Epidermal melanocyte (primary cell): ENCODE results near the gene XPOT.

Experiments
- DNase-seq: peaks from one replicate; pipeline ENCODE4 v3.0.0; 2011; ENCODE audit warnings: low spot score; ENCODE audit not compliant: insufficient read length

Gene XPOT

DNA sequence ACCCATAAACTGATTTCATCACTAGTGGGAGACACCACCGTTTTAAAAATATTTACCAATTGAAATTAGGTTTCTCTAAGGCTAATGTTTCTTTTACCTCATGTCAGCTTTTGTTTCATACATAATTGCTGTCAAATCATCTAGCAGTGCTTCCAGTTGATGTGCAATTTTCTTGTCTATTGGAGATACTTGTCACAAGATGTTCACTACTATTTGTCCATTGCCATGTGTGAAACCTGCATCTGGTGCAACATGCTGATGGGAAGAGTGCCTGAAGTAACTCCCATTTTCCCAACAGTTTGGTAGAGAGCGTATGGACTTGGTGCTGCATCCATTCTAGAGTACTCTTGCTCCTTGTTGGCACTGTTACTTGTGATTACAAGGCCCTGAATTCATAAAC lies 9.7 kb downstream of the XPOT start:
- DNase-seq, result no peak

GRCh38 chr12:64418209-64418608 lies 14.0 kb downstream of the XPOT start:
- DNase-seq, result no peak

DNA sequence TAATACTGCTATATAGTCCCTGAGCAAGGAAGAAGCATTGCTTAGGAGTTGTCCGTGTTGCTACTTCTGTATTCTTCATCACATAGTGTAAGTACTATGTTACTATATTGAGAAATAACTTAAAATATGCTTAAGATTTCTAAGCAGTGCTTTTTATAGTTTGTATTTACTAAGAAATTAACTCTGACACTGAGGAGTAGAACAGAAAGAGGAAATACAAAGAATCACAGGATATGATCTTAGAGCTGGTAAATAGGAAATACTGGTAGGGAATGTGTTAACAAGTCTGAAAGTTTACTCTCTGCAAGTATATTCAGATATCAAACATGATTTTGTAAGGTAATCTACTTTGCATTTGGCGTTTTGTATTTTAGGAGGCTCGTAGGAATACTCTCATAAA lies 15.5 kb downstream of the XPOT start:
- no peak for DNase-seq

- DNase-seq, result no peak
Measured at GRCh38 chr12:64427988-64428387, 23.8 kb downstream of the XPOT start.

GRCh38 chr12:64428956-64429355 lies 24.8 kb downstream of the XPOT start:
- no peak for DNase-seq

GRCh38 chr12:64430886-64431285 lies 26.7 kb downstream of the XPOT start:
- no peak for DNase-seq

DNA sequence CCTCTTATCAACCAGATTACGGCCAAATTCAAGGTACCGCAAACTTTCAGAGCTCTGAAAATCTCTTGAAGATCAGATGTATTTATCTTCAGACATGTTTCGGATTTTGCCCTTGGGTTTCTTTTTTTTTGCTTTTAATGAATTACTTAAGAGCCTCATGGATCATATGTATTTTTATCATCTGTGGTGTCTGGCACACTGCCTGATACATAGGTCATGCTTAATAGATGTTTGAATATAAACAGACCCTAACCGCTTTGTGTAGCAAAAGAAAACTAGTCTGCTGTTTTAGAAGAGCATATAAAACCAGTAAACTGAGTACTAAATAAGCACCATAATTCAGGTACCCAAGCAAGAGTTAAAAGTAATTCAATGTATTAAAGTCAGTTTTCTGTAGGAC lies 27.6 kb downstream of the XPOT start:
- no peak for DNase-seq

DNA sequence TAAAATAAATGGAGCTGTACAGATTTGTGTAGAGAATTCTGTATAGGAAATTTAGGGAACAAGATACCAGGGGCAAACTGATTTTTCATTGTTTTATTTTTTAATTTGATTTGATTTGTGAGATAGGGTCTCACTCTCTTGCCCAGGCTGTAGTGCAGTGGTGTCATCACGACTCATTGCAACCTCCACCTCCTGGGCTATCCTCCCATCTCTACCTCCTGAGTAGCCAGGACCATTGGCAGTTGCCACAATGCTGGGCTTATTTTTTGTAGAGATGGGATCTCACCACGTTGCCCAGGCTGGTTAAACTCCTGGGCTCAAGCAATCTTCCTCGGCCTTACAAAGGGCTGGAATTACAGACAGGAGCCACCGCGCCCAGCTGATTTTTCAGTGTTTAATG lies 29.7 kb downstream of the XPOT start:
- DNase-seq, result no peak

GRCh38 chr12:64440100-64440499 lies 35.9 kb downstream of the XPOT start:
- DNase-seq, result no peak

DNA sequence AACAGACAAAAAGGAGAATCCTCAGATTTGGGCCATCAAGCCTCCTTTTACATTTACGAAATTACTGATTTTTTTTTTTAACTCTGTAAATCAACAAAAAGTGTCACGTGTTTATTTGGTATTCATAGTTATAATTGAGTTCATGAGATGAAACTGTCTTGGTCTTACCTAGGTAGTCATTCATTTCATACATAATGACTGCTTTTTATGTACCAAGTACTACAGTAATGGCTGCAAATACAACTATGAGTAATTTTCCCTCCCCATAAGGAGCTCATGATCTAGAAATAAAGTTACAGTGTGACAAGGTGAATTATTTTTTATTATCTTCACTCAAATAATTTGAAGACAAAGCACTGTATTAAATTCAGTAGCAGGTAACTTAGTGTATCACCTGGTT lies 41.3 kb downstream of the XPOT start:
- no peak for DNase-seq

DNA sequence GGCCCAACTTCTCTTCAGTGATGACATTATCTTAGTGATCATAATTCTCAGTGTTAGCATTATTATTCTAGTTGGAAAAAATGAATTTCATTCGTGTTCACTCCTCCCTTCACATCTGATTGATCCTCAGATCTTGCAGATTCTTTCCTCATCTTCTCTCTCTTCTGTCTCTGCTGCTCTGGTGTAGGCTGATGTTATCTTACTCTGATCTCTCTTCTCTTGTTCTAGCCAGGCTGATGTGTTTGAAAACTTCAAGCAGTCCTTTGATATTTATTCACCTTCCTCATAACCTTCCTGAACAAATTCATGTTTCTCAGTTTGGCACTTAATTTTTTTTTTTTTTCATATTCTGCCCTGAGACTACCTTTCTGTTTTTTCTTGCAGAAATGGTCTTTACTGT lies 42.1 kb downstream of the XPOT start:
- DNase-seq, result no peak

DNA sequence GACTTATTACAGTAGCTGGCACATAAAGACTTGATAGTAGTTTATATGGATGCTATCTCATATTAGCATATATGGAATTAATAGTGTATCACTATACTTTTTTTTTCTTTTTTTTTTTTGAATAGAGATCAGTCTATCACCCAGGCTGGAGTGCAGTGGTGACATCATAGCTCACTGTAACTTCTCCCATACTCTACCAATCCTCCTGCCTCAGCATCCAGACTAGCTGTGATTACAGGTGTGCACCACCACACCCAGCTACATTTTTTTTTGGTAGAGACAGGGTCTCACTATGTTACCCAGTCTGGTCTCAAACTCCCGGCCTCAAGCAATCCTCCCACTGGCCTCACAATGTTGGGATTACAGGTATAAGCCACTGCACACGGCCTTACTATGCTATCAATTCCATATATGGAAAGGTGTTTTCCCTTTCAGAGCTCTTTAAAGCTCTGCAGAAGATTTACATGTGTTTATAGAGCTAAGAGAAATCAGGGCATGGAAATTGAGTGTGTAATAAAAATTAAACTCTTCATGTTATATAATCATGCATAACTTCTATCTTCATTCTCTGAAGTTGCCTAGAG lies 46.0 kb downstream of the XPOT start:
- DNase-seq, result no peak

- no peak for DNase-seq
Measured at GRCh38 chr12:64450711-64451486, 46.7 kb downstream of the XPOT start.

GRCh38 chr12:64451687-64452558 lies 47.7 kb downstream of the XPOT start, which contains the start of gene TBK1:
TSS of gene TBK1 (plus strand) at chr12:64452120. CDS start at chr12:64455871, 3,751 bp downstream.
- peak; percentile 85 for DNase-seq

GRCh38 chr12:64452559-64453329 lies 48.6 kb downstream of the XPOT start:
- DNase-seq, result no peak

DNA sequence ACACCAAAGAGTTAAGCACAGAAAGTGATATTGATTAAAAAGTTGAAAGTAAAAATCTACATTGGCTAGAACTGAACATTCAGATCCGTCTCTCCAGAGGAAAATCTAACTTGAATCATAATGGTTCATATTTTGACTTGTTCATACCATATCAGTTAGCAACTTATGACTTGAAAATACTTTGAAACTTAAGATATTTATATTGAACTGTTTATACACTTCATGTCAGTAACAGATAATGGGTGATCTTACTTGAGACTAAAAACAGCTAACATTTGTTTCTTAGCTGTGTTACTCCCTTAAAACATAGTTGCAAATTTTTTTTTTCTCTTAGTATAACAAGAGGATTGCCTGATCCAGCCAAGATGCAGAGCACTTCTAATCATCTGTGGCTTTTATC lies 51.3 kb downstream of the XPOT start:
- no peak for DNase-seq

DNA sequence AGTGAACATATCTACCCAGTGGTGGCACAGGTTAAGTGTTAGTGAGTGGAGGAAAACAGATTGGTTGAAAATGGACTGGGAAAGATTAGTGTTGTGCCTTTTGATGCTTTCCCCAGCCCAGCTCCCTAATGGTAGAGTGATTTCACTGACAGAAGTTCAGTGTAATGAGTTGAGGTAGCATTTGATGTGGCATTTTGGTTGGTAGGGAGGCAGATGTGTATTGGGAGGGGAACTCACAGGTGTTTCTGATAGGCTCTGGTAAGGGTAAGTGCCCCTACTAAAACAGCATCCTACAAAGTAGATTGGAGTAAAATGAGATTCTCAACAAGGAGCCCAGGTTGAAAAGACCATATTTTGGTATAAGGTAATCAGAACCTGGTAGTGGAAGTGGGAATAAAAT lies 51.9 kb downstream of the XPOT start:
- no peak for DNase-seq

DNA sequence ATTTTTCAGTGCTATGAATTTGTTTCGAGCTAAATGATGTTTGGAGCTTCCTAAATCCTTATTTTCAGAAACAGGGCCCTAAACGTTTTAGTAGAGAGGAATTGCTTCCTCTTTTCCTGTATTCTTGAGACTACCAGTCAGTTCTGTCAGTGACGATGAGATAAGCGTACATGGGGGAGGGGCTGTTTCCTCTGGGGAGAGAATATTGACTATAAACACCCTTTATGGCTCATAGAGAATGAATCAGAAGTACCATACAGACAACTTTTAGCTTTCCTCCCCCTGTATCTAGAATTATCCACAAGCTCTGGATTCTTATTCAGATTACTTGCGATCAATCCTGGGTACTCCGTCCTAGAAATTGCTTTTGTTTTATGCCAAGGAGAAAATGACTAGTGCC lies 52.8 kb downstream of the XPOT start:
- DNase-seq, result no peak

GRCh38 chr12:64457466-64457865 lies 53.3 kb downstream of the XPOT start:
- DNase-seq, result no peak

DNA sequence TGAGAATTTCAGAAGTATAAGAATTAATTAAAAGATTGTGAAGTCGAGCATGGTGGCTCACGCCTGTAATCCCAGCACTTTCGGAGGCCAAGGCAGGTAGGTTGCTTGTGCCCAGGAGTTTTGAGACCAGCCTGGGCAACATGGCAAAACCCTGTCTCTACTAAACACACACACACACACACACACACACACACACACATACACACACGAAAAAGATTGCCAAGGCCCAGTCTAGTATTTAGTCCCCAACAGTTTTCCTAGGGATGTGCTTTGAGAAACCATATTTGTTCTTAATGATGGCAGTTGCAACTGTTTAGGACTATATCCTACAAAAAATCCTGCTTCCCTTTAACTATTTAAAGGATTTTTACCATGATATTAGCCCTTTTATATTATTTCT lies 53.7 kb downstream of the XPOT start:
- no peak for DNase-seq

- DNase-seq, result no peak
Measured at GRCh38 chr12:64459394-64459891, 55.3 kb downstream of the XPOT start.
